Measurements from ENCODE around the gene PIM2. TPM values are rescaled to one million over a fixed set of nuclear protein-coding genes. Genes with fewer than 3 reads are reported as not detected.
A peak's percentile ranks its signal among the peaks of the same experiment; 100 is the strongest.

PIM2 gene
- total and polyA plus RNA-seq, 2 of the 13 experiments (the other 11 are each of a cell fraction or from before 2014, with no cell fraction given), result 14.4 to 15.8 TPM

DNA sequence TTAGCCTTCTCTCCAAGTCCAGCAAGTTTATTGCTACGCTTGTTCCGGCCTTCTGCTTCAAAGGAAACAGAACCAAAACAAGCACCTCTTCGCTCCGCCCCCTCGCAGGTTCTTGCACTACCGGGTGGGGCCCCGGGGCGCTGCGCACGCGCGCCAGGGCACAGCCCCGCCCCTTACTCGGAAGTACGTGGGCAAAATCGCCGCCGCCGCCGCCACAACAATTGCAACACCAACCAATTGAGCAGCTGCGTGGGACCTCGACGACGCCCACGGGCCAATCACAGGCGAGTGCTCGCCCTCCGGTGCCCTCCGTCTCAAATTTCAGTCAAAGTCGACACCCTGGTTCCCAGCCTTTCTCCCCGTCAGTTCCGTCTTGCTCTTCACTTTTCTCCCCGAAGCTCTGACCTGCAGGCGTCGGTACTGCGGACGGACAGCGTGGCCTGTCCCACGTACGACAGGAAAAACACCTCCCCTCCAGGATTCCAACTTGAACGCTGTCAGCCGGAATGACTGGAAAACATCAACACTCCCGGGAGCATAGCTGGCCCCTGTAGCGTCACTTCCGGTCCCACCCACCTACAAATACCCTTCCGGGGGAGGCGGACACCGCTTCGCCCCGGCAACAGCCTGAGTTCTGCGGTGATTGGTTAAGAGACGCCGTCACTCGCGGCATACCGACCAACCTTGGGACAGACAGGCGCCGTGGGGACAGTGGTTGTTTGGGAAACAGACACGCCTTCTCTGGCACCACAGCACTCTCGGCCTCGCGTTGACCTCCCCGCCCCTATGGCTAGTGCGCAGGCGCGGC is 39.2 kb upstream of the PIM2 start (continued):
- TF ChIP-seq, protein P1, sequence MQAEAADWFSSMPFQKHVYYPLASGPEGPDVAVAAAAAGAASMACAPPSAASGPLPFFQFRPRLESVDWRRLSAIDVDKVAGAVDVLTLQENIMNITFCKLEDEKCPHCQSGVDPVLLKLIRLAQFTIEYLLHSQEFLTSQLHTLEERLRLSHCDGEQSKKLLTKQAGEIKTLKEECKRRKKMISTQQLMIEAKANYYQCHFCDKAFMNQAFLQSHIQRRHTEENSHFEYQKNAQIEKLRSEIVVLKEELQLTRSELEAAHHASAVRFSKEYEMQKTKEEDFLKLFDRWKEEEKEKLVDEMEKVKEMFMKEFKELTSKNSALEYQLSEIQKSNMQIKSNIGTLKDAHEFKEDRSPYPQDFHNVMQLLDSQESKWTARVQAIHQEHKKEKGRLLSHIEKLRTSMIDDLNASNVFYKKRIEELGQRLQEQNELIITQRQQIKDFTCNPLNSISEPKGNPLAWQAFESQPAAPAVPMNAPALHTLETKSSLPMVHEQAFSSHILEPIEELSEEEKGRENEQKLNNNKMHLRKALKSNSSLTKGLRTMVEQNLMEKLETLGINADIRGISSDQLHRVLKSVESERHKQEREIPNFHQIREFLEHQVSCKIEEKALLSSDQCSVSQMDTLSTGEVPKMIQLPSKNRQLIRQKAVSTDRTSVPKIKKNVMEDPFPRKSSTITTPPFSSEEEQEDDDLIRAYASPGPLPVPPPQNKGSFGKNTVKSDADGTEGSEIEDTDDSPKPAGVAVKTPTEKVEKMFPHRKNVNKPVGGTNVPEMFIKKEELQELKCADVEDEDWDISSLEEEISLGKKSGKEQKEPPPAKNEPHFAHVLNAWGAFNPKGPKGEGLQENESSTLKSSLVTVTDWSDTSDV (CRISPR knock-in tag; IDR thresholded peaks at IDR 0.05), result no peak
- TF ChIP-seq, protein P2, sequence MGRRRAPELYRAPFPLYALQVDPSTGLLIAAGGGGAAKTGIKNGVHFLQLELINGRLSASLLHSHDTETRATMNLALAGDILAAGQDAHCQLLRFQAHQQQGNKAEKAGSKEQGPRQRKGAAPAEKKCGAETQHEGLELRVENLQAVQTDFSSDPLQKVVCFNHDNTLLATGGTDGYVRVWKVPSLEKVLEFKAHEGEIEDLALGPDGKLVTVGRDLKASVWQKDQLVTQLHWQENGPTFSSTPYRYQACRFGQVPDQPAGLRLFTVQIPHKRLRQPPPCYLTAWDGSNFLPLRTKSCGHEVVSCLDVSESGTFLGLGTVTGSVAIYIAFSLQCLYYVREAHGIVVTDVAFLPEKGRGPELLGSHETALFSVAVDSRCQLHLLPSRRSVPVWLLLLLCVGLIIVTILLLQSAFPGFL (CRISPR knock-in tag; IDR thresholded peaks at IDR 0.05), result no peak
- TF ChIP-seq, protein P3, sequence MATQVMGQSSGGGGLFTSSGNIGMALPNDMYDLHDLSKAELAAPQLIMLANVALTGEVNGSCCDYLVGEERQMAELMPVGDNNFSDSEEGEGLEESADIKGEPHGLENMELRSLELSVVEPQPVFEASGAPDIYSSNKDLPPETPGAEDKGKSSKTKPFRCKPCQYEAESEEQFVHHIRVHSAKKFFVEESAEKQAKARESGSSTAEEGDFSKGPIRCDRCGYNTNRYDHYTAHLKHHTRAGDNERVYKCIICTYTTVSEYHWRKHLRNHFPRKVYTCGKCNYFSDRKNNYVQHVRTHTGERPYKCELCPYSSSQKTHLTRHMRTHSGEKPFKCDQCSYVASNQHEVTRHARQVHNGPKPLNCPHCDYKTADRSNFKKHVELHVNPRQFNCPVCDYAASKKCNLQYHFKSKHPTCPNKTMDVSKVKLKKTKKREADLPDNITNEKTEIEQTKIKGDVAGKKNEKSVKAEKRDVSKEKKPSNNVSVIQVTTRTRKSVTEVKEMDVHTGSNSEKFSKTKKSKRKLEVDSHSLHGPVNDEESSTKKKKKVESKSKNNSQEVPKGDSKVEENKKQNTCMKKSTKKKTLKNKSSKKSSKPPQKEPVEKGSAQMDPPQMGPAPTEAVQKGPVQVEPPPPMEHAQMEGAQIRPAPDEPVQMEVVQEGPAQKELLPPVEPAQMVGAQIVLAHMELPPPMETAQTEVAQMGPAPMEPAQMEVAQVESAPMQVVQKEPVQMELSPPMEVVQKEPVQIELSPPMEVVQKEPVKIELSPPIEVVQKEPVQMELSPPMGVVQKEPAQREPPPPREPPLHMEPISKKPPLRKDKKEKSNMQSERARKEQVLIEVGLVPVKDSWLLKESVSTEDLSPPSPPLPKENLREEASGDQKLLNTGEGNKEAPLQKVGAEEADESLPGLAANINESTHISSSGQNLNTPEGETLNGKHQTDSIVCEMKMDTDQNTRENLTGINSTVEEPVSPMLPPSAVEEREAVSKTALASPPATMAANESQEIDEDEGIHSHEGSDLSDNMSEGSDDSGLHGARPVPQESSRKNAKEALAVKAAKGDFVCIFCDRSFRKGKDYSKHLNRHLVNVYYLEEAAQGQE (IDR thresholded peaks at IDR 0.05; ENCODE audit: borderline replicate concordance in 1 of 2, low read depth in 1 of 2, low read length in 2 of 2), result no peak; a peak in 1 of 4 replicates
- TF ChIP-seq, protein P4, sequence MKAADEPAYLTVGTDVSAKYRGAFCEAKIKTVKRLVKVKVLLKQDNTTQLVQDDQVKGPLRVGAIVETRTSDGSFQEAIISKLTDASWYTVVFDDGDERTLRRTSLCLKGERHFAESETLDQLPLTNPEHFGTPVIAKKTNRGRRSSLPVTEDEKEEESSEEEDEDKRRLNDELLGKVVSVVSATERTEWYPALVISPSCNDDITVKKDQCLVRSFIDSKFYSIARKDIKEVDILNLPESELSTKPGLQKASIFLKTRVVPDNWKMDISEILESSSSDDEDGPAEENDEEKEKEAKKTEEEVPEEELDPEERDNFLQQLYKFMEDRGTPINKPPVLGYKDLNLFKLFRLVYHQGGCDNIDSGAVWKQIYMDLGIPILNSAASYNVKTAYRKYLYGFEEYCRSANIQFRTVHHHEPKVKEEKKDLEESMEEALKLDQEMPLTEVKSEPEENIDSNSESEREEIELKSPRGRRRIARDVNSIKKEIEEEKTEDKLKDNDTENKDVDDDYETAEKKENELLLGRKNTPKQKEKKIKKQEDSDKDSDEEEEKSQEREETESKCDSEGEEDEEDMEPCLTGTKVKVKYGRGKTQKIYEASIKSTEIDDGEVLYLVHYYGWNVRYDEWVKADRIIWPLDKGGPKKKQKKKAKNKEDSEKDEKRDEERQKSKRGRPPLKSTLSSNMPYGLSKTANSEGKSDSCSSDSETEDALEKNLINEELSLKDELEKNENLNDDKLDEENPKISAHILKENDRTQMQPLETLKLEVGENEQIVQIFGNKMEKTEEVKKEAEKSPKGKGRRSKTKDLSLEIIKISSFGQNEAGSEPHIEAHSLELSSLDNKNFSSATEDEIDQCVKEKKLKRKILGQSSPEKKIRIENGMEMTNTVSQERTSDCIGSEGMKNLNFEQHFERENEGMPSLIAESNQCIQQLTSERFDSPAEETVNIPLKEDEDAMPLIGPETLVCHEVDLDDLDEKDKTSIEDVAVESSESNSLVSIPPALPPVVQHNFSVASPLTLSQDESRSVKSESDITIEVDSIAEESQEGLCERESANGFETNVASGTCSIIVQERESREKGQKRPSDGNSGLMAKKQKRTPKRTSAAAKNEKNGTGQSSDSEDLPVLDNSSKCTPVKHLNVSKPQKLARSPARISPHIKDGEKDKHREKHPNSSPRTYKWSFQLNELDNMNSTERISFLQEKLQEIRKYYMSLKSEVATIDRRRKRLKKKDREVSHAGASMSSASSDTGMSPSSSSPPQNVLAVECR (CRISPR knock-in tag; IDR thresholded peaks at IDR 0.05; ENCODE audit: borderline replicate concordance), result peak; percentile 77; the same call in 1 of the 2 replicates
- TF ChIP-seq ZNF333 (CRISPR knock-in tag; IDR thresholded peaks at IDR 0.05; ENCODE audit: borderline replicate concordance), result no peak
- 0 out of 2 replicates have a peak, but pooled peaks have one; percentile 35 for TF ChIP-seq MED1 (CRISPR knock-in tag; IDR thresholded peaks at IDR 0.05)
- TF ChIP-seq RFX1 (IDR thresholded peaks at IDR 0.05), result peak; percentile 78
- TF ChIP-seq, protein P5, sequence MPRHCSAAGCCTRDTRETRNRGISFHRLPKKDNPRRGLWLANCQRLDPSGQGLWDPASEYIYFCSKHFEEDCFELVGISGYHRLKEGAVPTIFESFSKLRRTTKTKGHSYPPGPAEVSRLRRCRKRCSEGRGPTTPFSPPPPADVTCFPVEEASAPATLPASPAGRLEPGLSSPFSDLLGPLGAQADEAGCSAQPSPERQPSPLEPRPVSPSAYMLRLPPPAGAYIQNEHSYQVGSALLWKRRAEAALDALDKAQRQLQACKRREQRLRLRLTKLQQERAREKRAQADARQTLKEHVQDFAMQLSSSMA (CRISPR knock-in tag; IDR thresholded peaks at IDR 0.05), result no peak
- TF ChIP-seq CREB1 (IDR thresholded peaks at IDR 0.05), result peak; percentile 89
- TF ChIP-seq CREB1 (CRISPR knock-in tag; IDR thresholded peaks at IDR 0.05), result peak; percentile 97
- no peak for TF ChIP-seq ZNF225 (CRISPR knock-in tag; IDR thresholded peaks at IDR 0.05)
- TF ChIP-seq ATF1 (CRISPR knock-in tag; IDR thresholded peaks at IDR 0.05), result peak; percentile 89
- TF ChIP-seq SAFB2 (CRISPR knock-in tag; IDR thresholded peaks at IDR 0.05; ENCODE audit: borderline replicate concordance, low read depth), result no peak; the same call in 1 of the 2 replicates
- TF ChIP-seq SIN3A (IDR thresholded peaks at IDR 0.05; ENCODE audit: borderline replicate concordance, low read depth, low read length), result no peak
- no peak for TF ChIP-seq RNF2 (conservative IDR thresholded peaks at IDR 0.05; ENCODE audit: low read depth)

All from HepG2 (cell line).